Endothelial cell of umbilical vein (primary cell): ENCODE measurements around the gene UCMA. TPM values are rescaled to one million over a fixed set of nuclear protein-coding genes. Genes with fewer than 3 reads are reported as not detected.

Experiments
- BruUV-seq: library from RNA; stranded (reverse); fragments of 400-500 nt; replicated peaks from 2 replicates; lab custom pipeline; 2021; lab: Mats Ljungman, UMichigan
- CTCF ChIA-PET: fragments of 300-600, 350-600 bp; sonication (Branson Sonifier 250); formaldehyde crosslinking; loops from one replicate; lab custom pipeline; 2021; ENCODE audit warnings: antibody characterized with exemption, inconsistent platforms; lab: Charles Lee
- POLR2A ChIA-PET: fragments of 300-600, 350-600 bp; sonication (Branson Sonifier 250); formaldehyde crosslinking; loops from one replicate; lab custom pipeline; 2021; ENCODE audit warnings: antibody characterized with exemption, inconsistent platforms; lab: Charles Lee
- DNase-seq: peaks from one replicate; pipeline ENCODE4 v3.0.0-alpha.2; 2011; ENCODE audit warnings: low read depth, low spot score
- FAIRE-seq: peaks from 2 replicates; lab custom pipeline; 2011; peaks lifted over from hg19 to GRCh38; lab: Jason Lieb, UNC
- H2AFZ ChIP-seq: 2 replicates; pipeline ENCODE4 v1.6.0; 2012; ENCODE audit warnings: low read depth, low read length, control low read depth, inconsistent platforms
- H3K27ac ChIP-seq: 2 replicates; pipeline ENCODE4 v1.5.1; 2011; ENCODE audit warnings: low read depth, mild to moderate bottlenecking, control low read depth, low read length, moderate library complexity; ENCODE audit not compliant: insufficient read depth
- H3K27me3 ChIP-seq, 2 experiments: 2 replicates each; pipeline versions ENCODE4 v1.6.0 to v1.6.1; 2011; ENCODE audit warnings: low read length in 2 of 2, mixed read lengths in 1 of 2; ENCODE audit not compliant: control insufficient read depth in 2 of 2, insufficient read depth in 2 of 2
- H3K36me3 ChIP-seq, 2 experiments: 2 replicates in 1 of 2; 3 replicates in 1 of 2; pipeline ENCODE4 v1.5.1; 2011; ENCODE audit warnings: low read length in 2 of 2, mild to moderate bottlenecking in 1 of 2, moderate library complexity in 1 of 2; ENCODE audit not compliant: control insufficient read depth in 2 of 2, insufficient read depth in 2 of 2; ENCODE audit errors: extremely low read depth in 1 of 2
- H3K4me1 ChIP-seq: 3 replicates; pipeline ENCODE4 v1.5.1; 2011; ENCODE audit warnings: mild to moderate bottlenecking, low read length; ENCODE audit not compliant: control insufficient read depth, insufficient read depth; ENCODE audit errors: extremely low read depth
- H3K4me2 ChIP-seq: 2 replicates; pipeline ENCODE4 v1.6.1; 2011; ENCODE audit warnings: low read length, control low read depth, mixed read lengths; ENCODE audit not compliant: insufficient read depth
- H3K4me3 ChIP-seq, 3 experiments: fragments of 200-600 bp in 1 of 3; sonication (generic), shearing (Covaris generic) in 1 of 3; replicated peaks in 1 of 3; 2 replicates each; pipeline ENCODE4 v1.5.1; 2011 to 2016; ENCODE audit warnings: control low read depth in 3 of 3, low read length in 3 of 3, mild to moderate bottlenecking in 2 of 3, inconsistent platforms in 1 of 3, low read depth in 1 of 3, moderate library complexity in 1 of 3; ENCODE audit not compliant: insufficient read depth in 1 of 3
- H3K79me2 ChIP-seq: 2 replicates; pipeline ENCODE4 v1.6.0; 2012; ENCODE audit warnings: low read length, inconsistent platforms; ENCODE audit not compliant: control insufficient read depth, insufficient read depth
- H3K9ac ChIP-seq: replicated peaks from 2 replicates; pipeline ENCODE3; 2011; ENCODE audit warnings: low read length, control low read depth; ENCODE audit not compliant: insufficient read depth; ENCODE audit errors: extremely low read depth
- H3K9me1 ChIP-seq: replicated peaks from 3 replicates; pipeline ENCODE4 v1.6.0; 2011; ENCODE audit warnings: mild to moderate bottlenecking, low read length; ENCODE audit not compliant: control insufficient read depth, insufficient read depth; ENCODE audit errors: extremely low read depth
- H3K9me3 ChIP-seq: replicated peaks from 2 replicates; pipeline ENCODE4 v1.5.1; 2012; ENCODE audit warnings: low read length, inconsistent platforms; ENCODE audit not compliant: control insufficient read depth, insufficient read depth
- H4K20me1 ChIP-seq: replicated peaks from 2 replicates; pipeline ENCODE3; 2011; ENCODE audit warnings: mild to moderate bottlenecking, low read length; ENCODE audit not compliant: control insufficient read depth, insufficient read depth; ENCODE audit errors: extremely low read depth
- CTCF ChIP-seq, 2 donors: IDR thresholded peaks; 1 replicate in 1 of 2; 2 replicates in 1 of 2; pipeline ENCODE4 v1.5.1; 2011; ENCODE audit warnings: low read length in 2 of 2, mild to moderate bottlenecking in 2 of 2, moderate library complexity in 2 of 2, control low read depth in 1 of 2, inconsistent platforms in 1 of 2, low read depth in 1 of 2; ENCODE audit not compliant: insufficient read depth in 1 of 2; ENCODE audit errors: extremely low read depth in 1 of 2
- FOS ChIP-seq: IDR thresholded peaks from 2 replicates; pipeline ENCODE4 v1.6.1; 2011; ENCODE audit warnings: mild to moderate bottlenecking, low read length, moderate library complexity, borderline replicate concordance; ENCODE audit not compliant: insufficient read depth
- JUN ChIP-seq: IDR thresholded peaks from 2 replicates; pipeline ENCODE4 v1.6.1; 2011; ENCODE audit warnings: borderline replicate concordance, low read depth; ENCODE audit not compliant: insufficient read length, insufficient read depth
- MAX ChIP-seq: IDR thresholded peaks from 2 replicates; pipeline ENCODE4 v1.6.1; 2011; ENCODE audit not compliant: insufficient read depth, insufficient read length
- MYC ChIP-seq: IDR thresholded peaks from one replicate; pipeline ENCODE4 v1.6.1; 2011; ENCODE audit warnings: mild to moderate bottlenecking, low read depth, low read length
- dilution Hi-C: fragments of 300-500 bp; cut with MboI; formaldehyde crosslinking; loops from one replicate; pipeline ENCODE4 v1.15.0; 2019; ENCODE audit warnings: low sequenced_read_pairs; ENCODE audit not compliant: extremely low pct_ligation_motif_present
- intact Hi-C: fragments of 100-400 bp; cut with micrococcal nuclease; formaldehyde crosslinking; loops from one replicate; pipeline ENCODE4 v1.10.0; 2022
- polyA plus RNA-seq, 4 experiments: library from polyadenylated mRNA; depleted of rRNA in 3 of 4; stranded (reverse) in 3 of 4; unstranded in 1 of 4; fragments of >200 nt; gene quantifications; 2 replicates each; pipeline versions ENCODE4 v1.2.1 to v1.2.3, GENCODE V29; 2011 to 2012; ENCODE audit warnings: missing spikeins in 1 of 4
- total RNA-seq: library from RNA; stranded (reverse); gene quantifications from 2 replicates; pipeline ENCODE4 v1.2.3, GENCODE V29; 2021

The UCMA gene
- total and polyA plus RNA-seq, 2 donors (not counting 3 experiments of a cell fraction or from before 2014, with no cell fraction given): not detected

- no TSS peak for BruUV-seq
- no peak for DNase-seq
- POLR2A ChIA-PET: interaction anchor here (0.7 kb wide), 1 partner anchor 26 kb away, joined by 3 read pairs; no protein-coding TSS in a partner anchor
Observed at GRCh38 chr10:13225601-13226000, 8.6 kb downstream of the UCMA start.

More at GRCh38 chr10:13225601-13226000, 8.6 kb downstream of the UCMA start:
- Histone ChIP-seq H3K4me3 (no peak overlapping the region), H3K9me1 (no peaks in the 10 kb centered on the region), H3K9ac (no peak overlapping the region), H2AFZ (no peak overlapping the region), H4K20me1 (no peaks in the 10 kb centered on the region), H3K79me2 (no peaks in the 10 kb centered on the region), H3K36me3 (no peaks in the 10 kb centered on the region), H3K4me1 (no peaks in the 10 kb centered on the region), H3K4me2 (no peak overlapping the region), H3K27ac (no peak overlapping the region), H3K27me3 (peaks cover 0 to 3% of the 10 kb centered on the region in 2 experiments), H3K9me3 (no peaks in the 10 kb centered on the region)
- intact Hi-C loops (no loop called here), dilution Hi-C loops (no loop called here)
- CTCF ChIA-PET: no interaction called here
- no peak for FAIRE-seq
- TF ChIP-seq MAX: no peak
- TF ChIP-seq JUN: no peak
- no peak for TF ChIP-seq CTCF (IDR thresholded peaks at IDR 0.05; ENCODE audit: extremely low read depth in 1 of 2, insufficient read depth in 1 of 2, low read depth in 1 of 2, low read length in 2 of 2)
- TF ChIP-seq MYC: no peak
- no peak for TF ChIP-seq FOS
